HUES48 (cell line): ENCODE results near the gene ALS2CL.

Experiments
- H3K27ac ChIP-seq: one replicate; pipeline ENCODE4 v1.7.0; 2013; ENCODE audit warnings: low read depth, low read length, inconsistent platforms
- H3K27me3 ChIP-seq: 2 replicates; pipeline ENCODE4 v1.6.1; 2013; ENCODE audit warnings: mild to moderate bottlenecking, low read length; ENCODE audit not compliant: control insufficient read depth, insufficient read depth
- H3K36me3 ChIP-seq: 2 replicates; pipeline ENCODE4 v1.6.1; 2013; ENCODE audit warnings: low read length; ENCODE audit not compliant: control insufficient read depth, insufficient read depth
- H3K4me1 ChIP-seq: 2 replicates; pipeline ENCODE4 v1.6.1; 2013; ENCODE audit warnings: mild to moderate bottlenecking, low read length; ENCODE audit not compliant: control insufficient read depth, insufficient read depth
- H3K4me3 ChIP-seq: 2 replicates; pipeline ENCODE4 v1.5.1; 2013; ENCODE audit warnings: mild to moderate bottlenecking, low read depth, low read length
- H3K9ac ChIP-seq: 2 replicates; pipeline ENCODE4 v1.6.1; 2013; ENCODE audit warnings: mild to moderate bottlenecking, low read depth, low read length, moderate library complexity
- H3K9me3 ChIP-seq: 2 replicates; pipeline ENCODE4 v1.6.1; 2013; ENCODE audit warnings: low read length; ENCODE audit not compliant: control insufficient read depth, insufficient read depth

ALS2CL gene

GRCh38 chr3:46700772-46701171 is 7.3 kb upstream of the ALS2CL start:
- H3K9me3 ChIP-seq, result no peaks in the 10 kb centered on the region
- H3K9ac ChIP-seq, result no peak overlapping the region
- H3K36me3 ChIP-seq, result no peaks in the 10 kb centered on the region
- peaks cover 23% of the 10 kb centered on the region for H3K27me3 ChIP-seq
- no peak overlapping the region for H3K4me3 ChIP-seq
- H3K4me1 ChIP-seq, result no peaks in the 10 kb centered on the region
- no peak overlapping the region for H3K27ac ChIP-seq

- Histone ChIP-seq H3K4me3 (no peak overlapping the region), H3K27ac (no peak overlapping the region), H3K9me3 (no peaks in the 10 kb centered on the region), H3K4me1 (no peaks in the 10 kb centered on the region), H3K9ac (no peak overlapping the region), H3K27me3 (peaks cover 23% of the 10 kb centered on the region), H3K36me3 (no peaks in the 10 kb centered on the region)
Observed at GRCh38 chr3:46699676-46700523, 6.4 kb upstream of the ALS2CL start.

- peaks cover 7% of the 10 kb centered on the region for H3K4me1 ChIP-seq
- H3K9ac ChIP-seq, result no peak overlapping the region
- H3K9me3 ChIP-seq, result no peaks in the 10 kb centered on the region
- H3K4me3 ChIP-seq, result no peak overlapping the region
- no peak overlapping the region for H3K27ac ChIP-seq
- peaks cover 40% of the 10 kb centered on the region for H3K27me3 ChIP-seq
- H3K36me3 ChIP-seq, result no peaks in the 10 kb centered on the region
Observed at GRCh38 chr3:46695962-46696894, 2.7 kb upstream of the ALS2CL start.

GRCh38 chr3:46695177-46695961 is 1.9 kb upstream of the ALS2CL start:
- Histone ChIP-seq H3K4me3 (no peak overlapping the region), H3K9me3 (no peaks in the 10 kb centered on the region), H3K27ac (no peak overlapping the region), H3K36me3 (no peaks in the 10 kb centered on the region), H3K4me1 (peaks cover 7% of the 10 kb centered on the region), H3K27me3 (peaks cover 35% of the 10 kb centered on the region), H3K9ac (no peak overlapping the region)

- Histone ChIP-seq H3K27ac (no peak overlapping the region), H3K4me3 (no peak overlapping the region), H3K27me3 (peaks cover 33% of the 10 kb centered on the region), H3K9me3 (no peaks in the 10 kb centered on the region), H3K9ac (no peak overlapping the region), H3K4me1 (peaks cover 7% of the 10 kb centered on the region), H3K36me3 (no peaks in the 10 kb centered on the region)
Observed at GRCh38 chr3:46694520-46694919, 1.0 kb upstream of the ALS2CL start.

GRCh38 chr3:46693892-46694226 is 380 bp upstream of the ALS2CL start:
- Histone ChIP-seq H3K9me3 (no peaks in the 10 kb centered on the region), H3K4me3 (peak overlapping the region; percentile 45; the same call in 1 of the 2 replicates), H3K4me1 (peaks cover 7% of the 10 kb centered on the region), H3K9ac (no peak overlapping the region), H3K36me3 (no peaks in the 10 kb centered on the region), H3K27ac (no peak overlapping the region), H3K27me3 (peaks cover 33% of the 10 kb centered on the region)

- peak overlapping the region; percentile 59 for H3K4me3 ChIP-seq
- no peak overlapping the region for H3K27ac ChIP-seq
- peaks cover 7% of the 10 kb centered on the region for H3K4me1 ChIP-seq
- peaks cover 33% of the 10 kb centered on the region for H3K27me3 ChIP-seq
- H3K9me3 ChIP-seq, result no peaks in the 10 kb centered on the region
- no peaks in the 10 kb centered on the region for H3K36me3 ChIP-seq
- H3K9ac ChIP-seq, result no peak overlapping the region
Observed at GRCh38 chr3:46692566-46692990, 901 bp downstream of the ALS2CL start.

GRCh38 chr3:46690798-46691197 is 2.7 kb downstream of the ALS2CL start:
- H3K27me3 ChIP-seq, result peaks cover 33% of the 10 kb centered on the region
- no peak overlapping the region for H3K4me3 ChIP-seq
- H3K36me3 ChIP-seq, result no peaks in the 10 kb centered on the region
- no peaks in the 10 kb centered on the region for H3K9me3 ChIP-seq
- no peak overlapping the region for H3K9ac ChIP-seq
- H3K4me1 ChIP-seq, result peaks cover 7% of the 10 kb centered on the region
- H3K27ac ChIP-seq, result no peak overlapping the region

GRCh38 chr3:46685446-46685845 is 8.0 kb downstream of the ALS2CL start:
- Histone ChIP-seq H3K4me1 (no peaks in the 10 kb centered on the region), H3K4me3 (no peak overlapping the region), H3K9me3 (no peaks in the 10 kb centered on the region), H3K36me3 (no peaks in the 10 kb centered on the region), H3K9ac (no peak overlapping the region), H3K27me3 (no peaks in the 10 kb centered on the region), H3K27ac (no peak overlapping the region)

- no peak overlapping the region for H3K9ac ChIP-seq
- no peaks in the 10 kb centered on the region for H3K9me3 ChIP-seq
- H3K27ac ChIP-seq, result no peak overlapping the region
- H3K36me3 ChIP-seq, result no peaks in the 10 kb centered on the region
- H3K27me3 ChIP-seq, result no peaks in the 10 kb centered on the region
- no peaks in the 10 kb centered on the region for H3K4me1 ChIP-seq
- no peak overlapping the region for H3K4me3 ChIP-seq
Observed at GRCh38 chr3:46684891-46685290, 8.6 kb downstream of the ALS2CL start.
